K562 (cell line): ENCODE measurements around the gene JADE3. TPM values are rescaled to one million over a fixed set of nuclear protein-coding genes. Genes with fewer than 3 reads are reported as not detected.

Experiments used
- ATAC-seq: fragments of 200-7000 bp; cut with Tn5 transposase; 3 replicates; pipeline ENCODE4 v1.9.1; 2020; ENCODE audit warnings: moderate library complexity
- BruUV-seq: library from RNA; stranded (reverse); fragments of 400-500 nt; replicated peaks from 2 replicates; lab custom pipeline; 2021; lab: Mats Ljungman, UMichigan
- CTCF ChIA-PET: fragments of 300-600 bp; formaldehyde crosslinking; extraction: SDS; loops from one replicate; lab custom pipeline; 2021; ENCODE audit warnings: low intra/inter-chr PET ratio; lab: Yijun Ruan, JAX
- POLR2A ChIA-PET: fragments of 300-600, 350-650 bp; sonication (Branson Sonifier 250); formaldehyde crosslinking; extraction: SDS; loops from one replicate; lab custom pipeline; 2021; ENCODE audit warnings: antibody characterized with exemption, inconsistent platforms; lab: Yijun Ruan, JAX
- DNase-seq, 4 experiments: peaks; one replicate each; pipeline versions ENCODE4 v3.0.0 to v3.0.0-alpha.2; 2011 to 2018; ENCODE audit warnings: low spot score in 3 of 4, mixed read lengths in 3 of 4; ENCODE audit errors: extremely low read depth in 1 of 4
- FAIRE-seq: peaks from 2 replicates; lab custom pipeline; 2011; peaks lifted over from hg19 to GRCh38; lab: Jason Lieb, UNC
- H2AFZ ChIP-seq: 2 replicates; pipeline ENCODE4 v1.6.0; 2011; ENCODE audit warnings: low read depth, low read length, control low read depth, inconsistent platforms
- H3K27ac ChIP-seq: fragments of 200-600 bp; 3 replicates; pipeline ENCODE4 v1.8.0; 2011; ENCODE audit warnings: low read depth, mild to moderate bottlenecking, control low read depth, inconsistent platforms, low read length, moderate library complexity, mixed read lengths; ENCODE audit errors: extremely low read depth
- H3K27me3 ChIP-seq, 2 experiments: fragments of 300-600 bp in 1 of 2; 2 replicates in 1 of 2; 3 replicates in 1 of 2; pipeline versions ENCODE4 v1.6.0 to v1.8.0; 2011; ENCODE audit warnings: inconsistent platforms in 2 of 2, low read length in 2 of 2, mild to moderate bottlenecking in 1 of 2, mixed read lengths in 1 of 2, moderate library complexity in 1 of 2; ENCODE audit not compliant: control insufficient read depth in 2 of 2, insufficient read depth in 2 of 2
- H3K36me3 ChIP-seq: fragments of 300-600 bp; 3 replicates; pipeline ENCODE4 v1.8.0; 2011; ENCODE audit warnings: mild to moderate bottlenecking, low read length, inconsistent platforms; ENCODE audit not compliant: control insufficient read depth, insufficient read depth
- H3K4me1 ChIP-seq, 2 experiments: fragments of 200-600 bp in 1 of 2; replicated peaks in 1 of 2; 2 replicates in 1 of 2; 3 replicates in 1 of 2; pipeline versions ENCODE4 v1.5.1 to v1.8.0; 2011; ENCODE audit warnings: inconsistent platforms in 2 of 2, low read length in 2 of 2, mild to moderate bottlenecking in 1 of 2, mixed read lengths in 1 of 2, moderate library complexity in 1 of 2; ENCODE audit not compliant: control insufficient read depth in 2 of 2, insufficient read depth in 2 of 2
- H3K4me2 ChIP-seq: 2 replicates; pipeline ENCODE4 v1.6.1; 2011; ENCODE audit warnings: low read length, control low read depth, inconsistent platforms, mixed read lengths; ENCODE audit not compliant: insufficient read depth
- H3K4me3 ChIP-seq: fragments of 200-600 bp; sonication (generic), shearing (Covaris generic); 2 replicates; pipeline ENCODE4 v1.5.1; 2016; ENCODE audit warnings: control low read depth, inconsistent platforms
- H3K79me2 ChIP-seq: fragments of 200-600 bp; 3 replicates; pipeline ENCODE4 v1.8.0; 2011; ENCODE audit warnings: low read length, inconsistent platforms; ENCODE audit not compliant: control insufficient read depth, insufficient read depth
- H3K9ac ChIP-seq, 2 experiments: 2 replicates each; pipeline versions ENCODE4 v1.6.0 to v1.6.1; 2011; ENCODE audit warnings: low read depth in 2 of 2, low read length in 2 of 2, control low read depth in 1 of 2, inconsistent platforms in 1 of 2, mild to moderate bottlenecking in 1 of 2, mixed read lengths in 1 of 2; ENCODE audit not compliant: insufficient read depth in 1 of 2
- H3K9me1 ChIP-seq: one replicate; pipeline ENCODE4 v1.6.0; 2011; ENCODE audit warnings: inconsistent platforms, mild to moderate bottlenecking, low read length, moderate library complexity; ENCODE audit not compliant: control insufficient read depth, insufficient read depth
- H3K9me3 ChIP-seq: replicated peaks from 2 replicates; pipeline ENCODE4 v1.5.1; 2011; ENCODE audit warnings: low read depth, low read length, inconsistent platforms; ENCODE audit not compliant: control insufficient read depth, insufficient read depth
- H4K20me1 ChIP-seq: replicated peaks from 2 replicates; pipeline ENCODE4 v1.6.1; 2011; ENCODE audit warnings: low read length, inconsistent platforms, mixed read lengths; ENCODE audit not compliant: control insufficient read depth, insufficient read depth
- ASH1L ChIP-seq: fragments of 450-650 bp; IDR thresholded peaks from 2 replicates; pipeline ENCODE4 v1.6.1; 2018; ENCODE audit warnings: borderline replicate concordance, mild to moderate bottlenecking, low read depth; ENCODE audit not compliant: partially characterized antibody
- CBFA2T2 ChIP-seq: fragments of 450-650 bp; conservative IDR thresholded peaks from 2 replicates; pipeline ENCODE4 v1.6.1; 2017; ENCODE audit warnings: mild to moderate bottlenecking
- EP400 ChIP-seq: fragments of 450-650 bp; IDR thresholded peaks from 2 replicates; pipeline ENCODE4 v1.6.1; 2017; ENCODE audit warnings: antibody characterized with exemption, mild to moderate bottlenecking, moderate library complexity
- FOXJ2 ChIP-seq: fragments of 200-800 bp; sonication (Bioruptor generic); IDR thresholded peaks from 2 replicates; pipeline ENCODE4 v1.6.1; 2016; ENCODE audit warnings: missing genetic modification characterization, missing compliant biosample characterization
- HCFC1 ChIP-seq: IDR thresholded peaks from 2 replicates; pipeline ENCODE4 v1.6.1; 2012; ENCODE audit warnings: low read depth, low read length, improper control_type of control experiment
- RCOR1 ChIP-seq, 2 experiments: IDR thresholded peaks; 2 replicates each; pipeline ENCODE4 v1.6.1; 2012; ENCODE audit warnings: low read depth in 2 of 2, low read length in 2 of 2, borderline replicate concordance in 1 of 2, improper control_type of control experiment in 1 of 2
- SRSF9 ChIP-seq: fragments of 200-400 bp; formaldehyde crosslinking; IDR thresholded peaks from 2 replicates; pipeline ENCODE4 v1.6.1; 2017; ENCODE audit warnings: low read depth, low read length, borderline replicate concordance
- XRCC4 ChIP-seq: IDR thresholded peaks from one replicate; pipeline ENCODE4 v1.6.1; 2011; ENCODE audit not compliant: insufficient read depth, insufficient read length; ENCODE audit errors: extremely low read depth
- ZNF592 ChIP-seq: fragments of 450-650 bp; IDR thresholded peaks from 2 replicates; pipeline ENCODE4 v1.6.1; 2017; ENCODE audit warnings: antibody characterized with exemption, mild to moderate bottlenecking
- WGBS: fragments of 100-300 bp; shearing (Covaris generic); methylation state at CpG from one replicate; pipeline ENCODE4 v1.1.6; 2016; ENCODE audit warnings: low coverage, mixed read lengths; ENCODE audit not compliant: insufficient coverage; ENCODE audit errors: missing lambda C conversion rate; 5-methylcytosine and 5-hydroxymethylcytosine counted together
- in situ Hi-C: fragments of 300-500 bp; cut with MboI; formaldehyde crosslinking; loops from 4 replicates; pipeline ENCODE4 v1.15.0; 2018; ENCODE audit warnings: inconsistent platforms, mixed read lengths
- intact Hi-C: fragments of 100-400 bp; cut with micrococcal nuclease; formaldehyde crosslinking; loops from 2 replicates; pipeline ENCODE4 v1.14.2; 2022
- polyA plus RNA-seq, 8 experiments: library from polyadenylated mRNA; depleted of rRNA in 4 of 8; stranded (reverse) in 5 of 8; unstranded in 3 of 8; fragments of >200 nt; fragmentation: Nextera tagmentation in 2 of 8; fragmentation: Illumina TruSeq in 1 of 8; extraction: Ambion mirVana in 2 of 8; extraction: Trizol in 1 of 8; gene quantifications; 2 replicates each; pipeline versions ENCODE4 v1.2.1 to v1.2.3, GENCODE V29; 2011 to 2014; ENCODE audit warnings: inconsistent platforms in 1 of 8, missing spikeins in 1 of 8
- total RNA-seq, 7 experiments: library from RNA; depleted of rRNA in 6 of 7; stranded (reverse); fragments of >200 nt in 6 of 7; fragmentation: Illumina TruSeq in 2 of 7; extraction: Trizol in 2 of 7; gene quantifications; 2 replicates each; pipeline versions ENCODE4 v1.2.1 to v1.2.3, GENCODE V29; 2011 to 2021; ENCODE audit warnings: low replicate concordance in 1 of 7
- TF ChIP-seq, protein P1 (sequence below): fragments of 450-650 bp; IDR thresholded peaks from 2 replicates; pipeline ENCODE4 v1.6.1; 2016; ENCODE audit warnings: low read depth, mild to moderate bottlenecking, moderate library complexity
- TF ChIP-seq, protein P2 (sequence below): fragments of 450-650 bp; formaldehyde crosslinking; IDR thresholded peaks from 2 replicates; pipeline ENCODE4 v1.4.0; 2020; ENCODE audit warnings: mild to moderate bottlenecking, moderate library complexity
- TF ChIP-seq, protein P3 (sequence below): fragments of 250-450 bp; sonication (Bioruptor Pico); IDR thresholded peaks from 2 replicates; pipeline ENCODE4 v1.4.0; 2020; ENCODE audit warnings: mild to moderate bottlenecking, moderate library complexity, borderline replicate concordance

Gene JADE3
- total and polyA plus RNA-seq, 9 of the 15 experiments (the other 6 are each of a cell fraction or from before 2014, with no cell fraction given): 2.6 to 10.0 (median 7.0) TPM

GRCh38 chrX:46959985-46960700 lies 47.9 kb downstream of the JADE3 start:
- no peak for ATAC-seq
- ChIA-PET CTCF (no interaction called here), POLR2A (interaction anchor here (0.6 kb wide), 2 partner anchors 37 to 56 kb away, joined by 3 read pairs; no protein-coding TSS in a partner anchor)
- Histone ChIP-seq H3K79me2 (no peaks in the 10 kb centered on the region), H3K9ac (no peak overlapping the region), H2AFZ (no peak overlapping the region), H3K27me3 (no peaks in the 10 kb centered on the region), H3K9me3 (no peaks in the 10 kb centered on the region), H3K9me1 (no peaks in the 10 kb centered on the region), H3K4me3 (no peak overlapping the region), H3K4me1 (no peaks in the 10 kb centered on the region), H3K27ac (no peak overlapping the region), H3K36me3 (no peaks in the 10 kb centered on the region), H4K20me1 (peaks cover 2% of the 10 kb centered on the region; the same call in 1 of the 2 replicates), H3K4me2 (no peak overlapping the region)
- no peak for FAIRE-seq
- TF ChIP-seq ASH1L (no peak), FOXJ2 (tag) (no peak), HCFC1 (no peak), SRSF9 (no peak), RCOR1 (IDR thresholded peaks at IDR 0.05; ENCODE audit: borderline replicate concordance in 1 of 2, low read depth in 2 of 2, low read length in 2 of 2) (no peak), EP400 (no peak), CBFA2T2 (no peak), ZNF592 (no peak), XRCC4 (no peak)
- TF ChIP-seq, protein P1, sequence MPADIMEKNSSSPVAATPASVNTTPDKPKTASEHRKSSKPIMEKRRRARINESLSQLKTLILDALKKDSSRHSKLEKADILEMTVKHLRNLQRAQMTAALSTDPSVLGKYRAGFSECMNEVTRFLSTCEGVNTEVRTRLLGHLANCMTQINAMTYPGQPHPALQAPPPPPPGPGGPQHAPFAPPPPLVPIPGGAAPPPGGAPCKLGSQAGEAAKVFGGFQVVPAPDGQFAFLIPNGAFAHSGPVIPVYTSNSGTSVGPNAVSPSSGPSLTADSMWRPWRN: no peak
- TF ChIP-seq, protein P2, sequence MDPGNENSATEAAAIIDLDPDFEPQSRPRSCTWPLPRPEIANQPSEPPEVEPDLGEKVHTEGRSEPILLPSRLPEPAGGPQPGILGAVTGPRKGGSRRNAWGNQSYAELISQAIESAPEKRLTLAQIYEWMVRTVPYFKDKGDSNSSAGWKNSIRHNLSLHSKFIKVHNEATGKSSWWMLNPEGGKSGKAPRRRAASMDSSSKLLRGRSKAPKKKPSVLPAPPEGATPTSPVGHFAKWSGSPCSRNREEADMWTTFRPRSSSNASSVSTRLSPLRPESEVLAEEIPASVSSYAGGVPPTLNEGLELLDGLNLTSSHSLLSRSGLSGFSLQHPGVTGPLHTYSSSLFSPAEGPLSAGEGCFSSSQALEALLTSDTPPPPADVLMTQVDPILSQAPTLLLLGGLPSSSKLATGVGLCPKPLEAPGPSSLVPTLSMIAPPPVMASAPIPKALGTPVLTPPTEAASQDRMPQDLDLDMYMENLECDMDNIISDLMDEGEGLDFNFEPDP: no peak
- TF ChIP-seq, protein P3, sequence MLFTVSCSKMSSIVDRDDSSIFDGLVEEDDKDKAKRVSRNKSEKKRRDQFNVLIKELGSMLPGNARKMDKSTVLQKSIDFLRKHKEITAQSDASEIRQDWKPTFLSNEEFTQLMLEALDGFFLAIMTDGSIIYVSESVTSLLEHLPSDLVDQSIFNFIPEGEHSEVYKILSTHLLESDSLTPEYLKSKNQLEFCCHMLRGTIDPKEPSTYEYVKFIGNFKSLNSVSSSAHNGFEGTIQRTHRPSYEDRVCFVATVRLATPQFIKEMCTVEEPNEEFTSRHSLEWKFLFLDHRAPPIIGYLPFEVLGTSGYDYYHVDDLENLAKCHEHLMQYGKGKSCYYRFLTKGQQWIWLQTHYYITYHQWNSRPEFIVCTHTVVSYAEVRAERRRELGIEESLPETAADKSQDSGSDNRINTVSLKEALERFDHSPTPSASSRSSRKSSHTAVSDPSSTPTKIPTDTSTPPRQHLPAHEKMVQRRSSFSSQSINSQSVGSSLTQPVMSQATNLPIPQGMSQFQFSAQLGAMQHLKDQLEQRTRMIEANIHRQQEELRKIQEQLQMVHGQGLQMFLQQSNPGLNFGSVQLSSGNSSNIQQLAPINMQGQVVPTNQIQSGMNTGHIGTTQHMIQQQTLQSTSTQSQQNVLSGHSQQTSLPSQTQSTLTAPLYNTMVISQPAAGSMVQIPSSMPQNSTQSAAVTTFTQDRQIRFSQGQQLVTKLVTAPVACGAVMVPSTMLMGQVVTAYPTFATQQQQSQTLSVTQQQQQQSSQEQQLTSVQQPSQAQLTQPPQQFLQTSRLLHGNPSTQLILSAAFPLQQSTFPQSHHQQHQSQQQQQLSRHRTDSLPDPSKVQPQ: no peak
- no peak for DNase-seq
- BruUV-seq: no TSS peak
- WGBS: 32% methylated on average over 3 of the region's 3 CpGs
- intact Hi-C loops (no loop called here), in situ Hi-C loops (no loop called here)
